ENCODE measurements around the gene TOR1A.

DNA sequence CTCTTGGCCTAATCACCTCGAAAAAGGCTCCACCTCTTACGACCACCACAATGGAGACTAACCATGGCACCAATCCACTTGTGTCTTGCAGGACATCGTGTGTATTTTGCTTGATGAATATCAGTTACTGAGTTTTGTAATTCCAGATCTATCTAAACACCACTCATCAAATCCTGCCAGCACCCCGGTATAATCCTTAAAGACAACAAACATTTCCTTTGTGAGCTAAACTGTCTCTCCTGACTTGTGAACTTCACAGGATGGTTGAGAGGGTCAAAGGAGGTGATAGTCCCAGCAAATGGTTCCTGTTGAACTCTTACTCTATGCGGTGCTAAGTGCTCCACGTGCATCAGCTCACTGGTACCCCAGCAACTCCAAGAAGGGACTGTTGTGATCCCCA is 25.0 kb downstream of the TOR1A start:
- TF ChIP-seq, protein P1, sequence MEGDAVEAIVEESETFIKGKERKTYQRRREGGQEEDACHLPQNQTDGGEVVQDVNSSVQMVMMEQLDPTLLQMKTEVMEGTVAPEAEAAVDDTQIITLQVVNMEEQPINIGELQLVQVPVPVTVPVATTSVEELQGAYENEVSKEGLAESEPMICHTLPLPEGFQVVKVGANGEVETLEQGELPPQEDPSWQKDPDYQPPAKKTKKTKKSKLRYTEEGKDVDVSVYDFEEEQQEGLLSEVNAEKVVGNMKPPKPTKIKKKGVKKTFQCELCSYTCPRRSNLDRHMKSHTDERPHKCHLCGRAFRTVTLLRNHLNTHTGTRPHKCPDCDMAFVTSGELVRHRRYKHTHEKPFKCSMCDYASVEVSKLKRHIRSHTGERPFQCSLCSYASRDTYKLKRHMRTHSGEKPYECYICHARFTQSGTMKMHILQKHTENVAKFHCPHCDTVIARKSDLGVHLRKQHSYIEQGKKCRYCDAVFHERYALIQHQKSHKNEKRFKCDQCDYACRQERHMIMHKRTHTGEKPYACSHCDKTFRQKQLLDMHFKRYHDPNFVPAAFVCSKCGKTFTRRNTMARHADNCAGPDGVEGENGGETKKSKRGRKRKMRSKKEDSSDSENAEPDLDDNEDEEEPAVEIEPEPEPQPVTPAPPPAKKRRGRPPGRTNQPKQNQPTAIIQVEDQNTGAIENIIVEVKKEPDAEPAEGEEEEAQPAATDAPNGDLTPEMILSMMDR (IDR thresholded peaks at IDR 0.05 in 2 of 3, conservative IDR thresholded peaks at IDR 0.05 in 1 of 3; ENCODE audit: borderline replicate concordance in 1 of 3, insufficient read depth in 1 of 3, low read depth in 2 of 3, low read length in 2 of 3): no peak
- TF ChIP-seq POLR2A (IDR thresholded peaks at IDR 0.05; ENCODE audit: borderline replicate concordance, extremely low read depth, insufficient read depth, insufficient read length): no peak
